IMR-90 (cell line): ENCODE results near the gene GPR180. TPM values are rescaled to one million over a fixed set of nuclear protein-coding genes. Genes with fewer than 3 reads are reported as not detected.
A peak's percentile ranks its signal among the peaks of the same experiment; 100 is the strongest.

Experiments used
- ATAC-seq: fragments of 200-7000 bp; cut with Tn5 transposase; 2 replicates; pipeline ENCODE4 v1.9.1; 2020; ENCODE audit warnings: low read depth, mild to moderate bottlenecking, moderate library complexity
- BruUV-seq: library from RNA; stranded (reverse); fragments of 400-500 nt; replicated peaks from 2 replicates; lab custom pipeline; 2021; lab: Mats Ljungman, UMichigan
- CTCF ChIA-PET: fragments of 300-600 bp; formaldehyde crosslinking; extraction: SDS; loops from one replicate; lab custom pipeline; 2021; ENCODE audit warnings: antibody characterized with exemption; lab: Yijun Ruan, JAX
- POLR2A ChIA-PET: fragments of 300-600 bp; sonication (Branson Sonifier 250); formaldehyde crosslinking; loops from one replicate; lab custom pipeline; 2022; ENCODE audit warnings: antibody characterized with exemption; ENCODE audit not compliant: unreplicated experiment; lab: Charles Lee
- DNase-seq: peaks from one replicate; pipeline ENCODE4 v3.0.0; 2013
- H2AFZ ChIP-seq: replicated peaks from 2 replicates; pipeline ENCODE3; 2013; ENCODE audit warnings: low read length, mild to moderate bottlenecking; ENCODE audit not compliant: poor library complexity
- H2AK5ac ChIP-seq: 2 replicates; pipeline ENCODE4 v1.6.1; 2013; ENCODE audit warnings: low read depth, low read length, inconsistent platforms
- H2AK9ac ChIP-seq: replicated peaks from 2 replicates; pipeline ENCODE3; 2013; ENCODE audit warnings: mild to moderate bottlenecking, low read depth, low read length, moderate library complexity; ENCODE audit not compliant: poor library complexity
- H2BK120ac ChIP-seq: 2 replicates; pipeline ENCODE4 v1.6.1; 2013; ENCODE audit warnings: low read depth, low read length, inconsistent platforms
- H2BK15ac ChIP-seq: 3 replicates; pipeline ENCODE4 v1.6.1; 2013; ENCODE audit warnings: low read depth, low read length, inconsistent platforms
- H2BK20ac ChIP-seq: 2 replicates; pipeline ENCODE4 v1.6.1; 2013; ENCODE audit warnings: low read depth, mild to moderate bottlenecking, inconsistent platforms, low read length, moderate library complexity
- H2BK5ac ChIP-seq: 2 replicates; pipeline ENCODE4 v1.6.1; 2013; ENCODE audit warnings: mild to moderate bottlenecking, low read depth, low read length, inconsistent platforms; ENCODE audit not compliant: poor library complexity, severe bottlenecking
- H3K14ac ChIP-seq: replicated peaks from 2 replicates; pipeline ENCODE4 v1.6.1; 2013; ENCODE audit warnings: low read depth, low read length, inconsistent platforms
- H3K18ac ChIP-seq: 2 replicates; pipeline ENCODE4 v1.6.1; 2013; ENCODE audit warnings: low read depth, low read length, control low read depth
- H3K23ac ChIP-seq: 2 replicates; pipeline ENCODE4 v1.6.1; 2013; ENCODE audit warnings: low read depth, low read length, inconsistent platforms
- H3K27ac ChIP-seq: 2 replicates; pipeline ENCODE4 v1.5.1; 2013; ENCODE audit warnings: mild to moderate bottlenecking, control low read depth, low read length; ENCODE audit not compliant: insufficient read depth
- H3K27me3 ChIP-seq: 2 replicates; pipeline ENCODE4 v1.6.1; 2013; ENCODE audit warnings: low read length; ENCODE audit not compliant: control insufficient read depth, insufficient read depth
- H3K36me3 ChIP-seq: 2 replicates; pipeline ENCODE4 v1.6.1; 2013; ENCODE audit warnings: low read length, mixed read lengths; ENCODE audit not compliant: control insufficient read depth, insufficient read depth
- H3K4ac ChIP-seq: 2 replicates; pipeline ENCODE4 v1.6.1; 2013; ENCODE audit warnings: low read depth, low read length, inconsistent platforms
- H3K4me1 ChIP-seq: 2 replicates; pipeline ENCODE4 v1.6.1; 2013; ENCODE audit warnings: low read length, mixed read lengths; ENCODE audit not compliant: control insufficient read depth, insufficient read depth
- H3K4me2 ChIP-seq: 2 replicates; pipeline ENCODE4 v1.6.1; 2013; ENCODE audit warnings: low read depth, mild to moderate bottlenecking, control low read depth, low read length, moderate library complexity
- H3K4me3 ChIP-seq: 2 replicates; pipeline ENCODE4 v1.5.1; 2013; ENCODE audit warnings: low read depth, mild to moderate bottlenecking, control low read depth, low read length, moderate library complexity; ENCODE audit not compliant: insufficient read depth
- H3K56ac ChIP-seq: 2 replicates; pipeline ENCODE4 v1.6.1; 2013; ENCODE audit warnings: low read length, inconsistent platforms; ENCODE audit not compliant: insufficient read depth; ENCODE audit errors: extremely low read depth
- H3K79me1 ChIP-seq, 2 experiments: 2 replicates each; pipeline ENCODE4 v1.6.1; 2013; ENCODE audit warnings: low read length in 2 of 2, inconsistent platforms in 1 of 2, low read depth in 1 of 2
- H3K9ac ChIP-seq: 2 replicates; pipeline ENCODE4 v1.6.1; 2013; ENCODE audit warnings: low read depth, low read length, control low read depth
- H3K9me1 ChIP-seq: 2 replicates; pipeline ENCODE4 v1.6.1; 2013; ENCODE audit warnings: low read length, inconsistent platforms; ENCODE audit not compliant: insufficient read depth
- H3K9me3 ChIP-seq: 2 replicates; pipeline ENCODE4 v1.6.1; 2013; ENCODE audit warnings: low read length; ENCODE audit not compliant: control insufficient read depth, insufficient read depth
- H4K20me1 ChIP-seq: 2 replicates; pipeline ENCODE4 v1.6.1; 2013; ENCODE audit warnings: low read length, inconsistent platforms; ENCODE audit not compliant: insufficient read depth
- H4K5ac ChIP-seq: 2 replicates; pipeline ENCODE4 v1.6.1; 2013; ENCODE audit warnings: mild to moderate bottlenecking, low read depth, low read length, control low read depth
- H4K8ac ChIP-seq, 2 experiments: 2 replicates each; pipeline ENCODE4 v1.6.1; 2013; ENCODE audit warnings: low read depth in 2 of 2, low read length in 2 of 2, control low read depth in 1 of 2, inconsistent platforms in 1 of 2
- H4K91ac ChIP-seq: 2 replicates; pipeline ENCODE4 v1.6.1; 2013; ENCODE audit warnings: low read depth, low read length, inconsistent platforms; ENCODE audit not compliant: insufficient read depth
- CEBPB ChIP-seq: IDR thresholded peaks from 2 replicates; pipeline ENCODE4 v1.6.1; 2012; ENCODE audit warnings: low read depth, low read length, improper control_type of control experiment
- MAZ ChIP-seq: IDR thresholded peaks from 2 replicates; pipeline ENCODE4 v1.6.1; 2012; ENCODE audit warnings: low read depth, mild to moderate bottlenecking, low read length, improper control_type of control experiment, moderate library complexity, borderline replicate concordance
- MXI1 ChIP-seq: IDR thresholded peaks from 2 replicates; pipeline ENCODE4 v1.6.1; 2012; ENCODE audit warnings: low read depth, mild to moderate bottlenecking, low read length, moderate library complexity, borderline replicate concordance
- RCOR1 ChIP-seq: IDR thresholded peaks from 2 replicates; pipeline ENCODE4 v1.6.1; 2012; ENCODE audit warnings: mild to moderate bottlenecking, low read length, improper control_type of control experiment; ENCODE audit not compliant: insufficient replicate concordance
- USF2 ChIP-seq: fragments of 150-350 bp; IDR thresholded peaks from 2 replicates; pipeline ENCODE4 v1.6.1; 2017; ENCODE audit warnings: mild to moderate bottlenecking, antibody characterized with exemption, low read length, low read depth
- WGBS, 2 experiments: methylation state at CpG; one replicate each; pipeline versions ENCODE4 v1.1.5 to v1.1.7; 2013; ENCODE audit warnings: missing lambda C conversion rate in 2 of 2; ENCODE audit not compliant: insufficient read length in 1 of 2; ENCODE audit errors: extremely low coverage in 2 of 2; 5-methylcytosine and 5-hydroxymethylcytosine counted together
- dilution Hi-C: fragments of 300-500 bp; cut with HindIII; formaldehyde crosslinking; loops from one replicate; pipeline ENCODE4 v1.14.3; 2018; ENCODE audit warnings: low sequenced_read_pairs; ENCODE audit not compliant: unreplicated experiment
- in situ Hi-C: fragments of 300-500 bp; cut with MboI; formaldehyde crosslinking; loops from 3 replicates; pipeline ENCODE4 v1.14.3; 2019; ENCODE audit warnings: low sequenced_read_pairs, inconsistent platforms, mixed read lengths
- intact Hi-C: fragments of 100-400 bp; cut with micrococcal nuclease; formaldehyde crosslinking; loops from 2 replicates; pipeline ENCODE4 v1.10.0; 2022
- polyA plus RNA-seq, 3 experiments: library from polyadenylated mRNA; depleted of rRNA; stranded (reverse); fragments of >200 nt; gene quantifications; 2 replicates each; pipeline ENCODE4 v1.2.3, GENCODE V29; 2012; ENCODE audit warnings: low replicate concordance in 1 of 3
- total RNA-seq: library from RNA; depleted of rRNA; stranded (reverse); fragments of >200 nt; gene quantifications from 2 replicates; pipeline ENCODE4 v1.2.3, GENCODE V29; 2012

Gene GPR180
- total and polyA plus RNA-seq, 2 of the 4 experiments (the other 2 are of a cell fraction), result 2.8 to 10.8 TPM

DNA sequence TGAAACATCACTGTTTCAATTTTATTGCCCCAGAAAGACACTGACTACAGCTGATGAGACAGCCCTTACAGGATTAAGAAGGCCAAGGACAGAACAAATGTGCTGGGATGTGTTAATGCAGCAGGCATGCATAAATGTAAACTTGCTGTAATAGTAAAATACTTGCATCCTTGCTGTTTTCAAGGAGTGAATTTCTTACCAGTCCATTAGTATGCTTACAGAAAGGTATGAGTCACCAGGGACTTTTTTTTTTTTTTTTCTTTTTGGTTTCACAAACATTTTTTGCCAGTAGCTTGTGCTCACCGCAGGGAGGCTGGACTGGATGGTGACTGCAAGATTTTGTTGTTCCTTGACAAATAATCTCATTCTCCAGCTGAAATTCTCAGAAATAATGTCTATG, 55.1 kb downstream of the GPR180 start (continued):
- no peak for TF ChIP-seq RCOR1
- TF ChIP-seq MXI1, result no peak

DNA sequence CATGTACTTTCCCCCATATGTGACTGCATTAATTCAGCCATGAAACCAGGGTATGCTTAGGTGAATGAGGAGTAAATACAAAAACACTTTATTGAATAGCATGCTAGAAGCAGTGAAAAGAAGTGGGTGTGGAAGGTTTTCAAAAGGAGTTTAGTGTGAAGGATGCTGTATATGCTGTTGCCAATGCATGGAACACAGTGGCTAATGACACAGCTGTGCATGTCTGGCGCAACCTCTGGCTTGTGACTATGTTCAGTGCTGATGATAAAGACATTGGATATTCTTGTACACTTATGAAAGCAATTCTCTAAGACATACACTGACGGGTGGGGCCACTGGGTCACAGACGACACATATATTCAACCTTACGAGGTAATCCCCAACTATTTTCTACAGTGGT, 55.5 kb downstream of the GPR180 start:
- H3K9ac ChIP-seq, result no peak overlapping the region
- H2AK5ac ChIP-seq, result peak overlapping the region; percentile 72; the same call in 1 of the 2 replicates
- ATAC-seq, result peak; percentile 7; the same call in 1 of the 2 replicates
- no peaks in the 10 kb centered on the region for H3K79me1 ChIP-seq
- no peak overlapping the region for H3K23ac ChIP-seq
- POLR2A ChIA-PET, result interaction anchor here (0.6 to 0.9 kb wide), 6 partner anchors 15 to 633 kb away, joined by 3 to 20 read pairs (median 5); no protein-coding TSS in a partner anchor
- H4K91ac ChIP-seq, result no peak overlapping the region
- H3K4me2 ChIP-seq, result peak overlapping the region; percentile 66
- no peak overlapping the region for H3K4me3 ChIP-seq
- peak overlapping the region; percentile 75; the same call in 1 of the 2 replicates for H2BK20ac ChIP-seq
- TF ChIP-seq MAZ (no peak), USF2 (no peak), CEBPB (peak; percentile 78)
- no peak overlapping the region for H2AK9ac ChIP-seq
- H2BK5ac ChIP-seq, result peak overlapping the region; percentile 64
- peak overlapping the region; percentile 76 for H2BK120ac ChIP-seq
- H4K5ac ChIP-seq, result no peak overlapping the region; the same call in 1 of the 2 replicates
- no TSS peak for BruUV-seq
- peaks cover 7% of the 10 kb centered on the region for H3K27me3 ChIP-seq
- intact Hi-C loops, result no loop called here
- H4K8ac ChIP-seq, result peak overlapping the region in 1 of 2 experiments; percentile 54; a peak in 1 of 4 replicates
- in situ Hi-C loops, result loop anchor here (25.0 kb wide), 1 partner anchor 755 kb away; no protein-coding TSS in a partner anchor
- no peaks in the 10 kb centered on the region for H3K9me3 ChIP-seq
- WGBS, 2 experiments, result 100% methylated on average over 1 of the region's 4 CpGs; no CpG with 5 or more reads in 1 of the 2 experiments
- H3K4me1 ChIP-seq, result peaks cover 9% of the 10 kb centered on the region
- 0 out of 2 replicates have a peak overlapping the region, but pooled peaks have one; percentile 38 for H3K14ac ChIP-seq
- peak overlapping the region; percentile 46; the same call in 1 of the 3 replicates for H2BK15ac ChIP-seq
- H3K4ac ChIP-seq, result peak overlapping the region; percentile 42; the same call in 1 of the 2 replicates
- dilution Hi-C loops, result no loop called here
- no peak overlapping the region for H2AFZ ChIP-seq
- CTCF ChIA-PET, result interaction anchor here (0.6 to 1.3 kb wide), 3 partner anchors 15 to 1004 kb away, joined by 3 to 5 read pairs (median 5); no protein-coding TSS in a partner anchor
- H3K18ac ChIP-seq, result peak overlapping the region; percentile 48; the same call in 1 of the 2 replicates
- H3K27ac ChIP-seq, result peak overlapping the region; percentile 33; the same call in 1 of the 2 replicates
- DNase-seq, result peak; percentile 57
- H3K36me3 ChIP-seq, result no peaks in the 10 kb centered on the region
- peaks cover 4% of the 10 kb centered on the region; the same call in 1 of the 2 replicates for H4K20me1 ChIP-seq
- H3K56ac ChIP-seq, result no peak overlapping the region
- peaks cover 7% of the 10 kb centered on the region; the same call in 1 of the 2 replicates for H3K9me1 ChIP-seq
